ENCODE data around the gene SH3RF3. TPM values are rescaled to one million over a fixed set of nuclear protein-coding genes. Genes with fewer than 3 reads are reported as not detected.

The SH3RF3 gene
- total RNA-seq, 1 experiment from 2014 or later, result 1.0 TPM

GRCh38 chr2:109480486-109481195 is 351.6 kb downstream of the SH3RF3 start (continued):
- TF ChIP-seq SMAD3 (CRISPR knock-in tag; IDR thresholded peaks at IDR 0.05; ENCODE audit: borderline replicate concordance) (no peak), CREB1 (CRISPR knock-in tag; IDR thresholded peaks at IDR 0.05) (no peak), NR1H2 (CRISPR knock-in tag; IDR thresholded peaks at IDR 0.05) (no peak)
- TF ChIP-seq, protein P1, sequence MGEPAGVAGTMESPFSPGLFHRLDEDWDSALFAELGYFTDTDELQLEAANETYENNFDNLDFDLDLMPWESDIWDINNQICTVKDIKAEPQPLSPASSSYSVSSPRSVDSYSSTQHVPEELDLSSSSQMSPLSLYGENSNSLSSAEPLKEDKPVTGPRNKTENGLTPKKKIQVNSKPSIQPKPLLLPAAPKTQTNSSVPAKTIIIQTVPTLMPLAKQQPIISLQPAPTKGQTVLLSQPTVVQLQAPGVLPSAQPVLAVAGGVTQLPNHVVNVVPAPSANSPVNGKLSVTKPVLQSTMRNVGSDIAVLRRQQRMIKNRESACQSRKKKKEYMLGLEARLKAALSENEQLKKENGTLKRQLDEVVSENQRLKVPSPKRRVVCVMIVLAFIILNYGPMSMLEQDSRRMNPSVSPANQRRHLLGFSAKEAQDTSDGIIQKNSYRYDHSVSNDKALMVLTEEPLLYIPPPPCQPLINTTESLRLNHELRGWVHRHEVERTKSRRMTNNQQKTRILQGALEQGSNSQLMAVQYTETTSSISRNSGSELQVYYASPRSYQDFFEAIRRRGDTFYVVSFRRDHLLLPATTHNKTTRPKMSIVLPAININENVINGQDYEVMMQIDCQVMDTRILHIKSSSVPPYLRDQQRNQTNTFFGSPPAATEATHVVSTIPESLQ (CRISPR knock-in tag; IDR thresholded peaks at IDR 0.05), result no peak
- TF ChIP-seq, protein P2, sequence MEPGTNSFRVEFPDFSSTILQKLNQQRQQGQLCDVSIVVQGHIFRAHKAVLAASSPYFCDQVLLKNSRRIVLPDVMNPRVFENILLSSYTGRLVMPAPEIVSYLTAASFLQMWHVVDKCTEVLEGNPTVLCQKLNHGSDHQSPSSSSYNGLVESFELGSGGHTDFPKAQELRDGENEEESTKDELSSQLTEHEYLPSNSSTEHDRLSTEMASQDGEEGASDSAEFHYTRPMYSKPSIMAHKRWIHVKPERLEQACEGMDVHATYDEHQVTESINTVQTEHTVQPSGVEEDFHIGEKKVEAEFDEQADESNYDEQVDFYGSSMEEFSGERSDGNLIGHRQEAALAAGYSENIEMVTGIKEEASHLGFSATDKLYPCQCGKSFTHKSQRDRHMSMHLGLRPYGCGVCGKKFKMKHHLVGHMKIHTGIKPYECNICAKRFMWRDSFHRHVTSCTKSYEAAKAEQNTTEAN (CRISPR knock-in tag; IDR thresholded peaks at IDR 0.05), result no peak

DNA sequence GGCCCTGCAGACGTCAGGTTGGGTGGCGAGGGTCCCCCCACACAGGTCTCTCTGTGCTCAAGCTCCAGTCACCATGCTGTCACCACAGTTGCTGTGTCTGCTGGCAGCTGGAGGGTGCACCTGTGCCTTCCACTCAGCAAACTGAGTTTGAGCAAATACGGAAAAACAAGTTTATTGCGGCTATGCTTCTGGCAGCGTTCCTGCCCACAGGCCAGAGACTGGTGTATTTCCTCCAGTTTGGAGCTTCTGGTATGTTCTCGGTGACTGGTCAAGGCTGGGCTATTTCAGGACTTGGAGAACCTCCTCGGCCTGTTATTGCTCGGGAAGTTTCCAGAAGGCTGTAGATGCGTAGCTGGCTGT is 352.2 kb downstream of the SH3RF3 start:
- H3K9me3 Mint-ChIP-seq, result no peaks in the 10 kb centered on the region
- ChIA-PET POLR2A (no interaction called here), CTCF (interaction anchor here (1.2 kb wide), 1 partner anchor 29 kb away, joined by 4 read pairs; no protein-coding TSS in a partner anchor)
- DNase-seq (ENCODE audit: low spot score) (no peak), ATAC-seq (no peak)
- no peak overlapping the region for H3K4me3 Mint-ChIP-seq
- H3K27ac Mint-ChIP-seq, result no peak overlapping the region
- no peaks in the 10 kb centered on the region for H3K4me1 Mint-ChIP-seq
- H3K27me3 Mint-ChIP-seq (ENCODE audit: low read depth), result no peaks in the 10 kb centered on the region
- no peak for TF ChIP-seq ZNF232 (CRISPR knock-in tag; IDR thresholded peaks at IDR 0.05)
- TF ChIP-seq USF2 (CRISPR knock-in tag; IDR thresholded peaks at IDR 0.05), result no peak
- TF ChIP-seq, protein P3, sequence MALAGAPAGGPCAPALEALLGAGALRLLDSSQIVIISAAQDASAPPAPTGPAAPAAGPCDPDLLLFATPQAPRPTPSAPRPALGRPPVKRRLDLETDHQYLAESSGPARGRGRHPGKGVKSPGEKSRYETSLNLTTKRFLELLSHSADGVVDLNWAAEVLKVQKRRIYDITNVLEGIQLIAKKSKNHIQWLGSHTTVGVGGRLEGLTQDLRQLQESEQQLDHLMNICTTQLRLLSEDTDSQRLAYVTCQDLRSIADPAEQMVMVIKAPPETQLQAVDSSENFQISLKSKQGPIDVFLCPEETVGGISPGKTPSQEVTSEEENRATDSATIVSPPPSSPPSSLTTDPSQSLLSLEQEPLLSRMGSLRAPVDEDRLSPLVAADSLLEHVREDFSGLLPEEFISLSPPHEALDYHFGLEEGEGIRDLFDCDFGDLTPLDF (CRISPR knock-in tag; IDR thresholded peaks at IDR 0.05), result no peak
- no peak for TF ChIP-seq GRHL2 (CRISPR knock-in tag; IDR thresholded peaks at IDR 0.05; ENCODE audit: insufficient replicate concordance, severe bottlenecking)
- TF ChIP-seq KAT7 (CRISPR knock-in tag; IDR thresholded peaks at IDR 0.05; ENCODE audit: borderline replicate concordance), result no peak
- no peak for TF ChIP-seq PREB (CRISPR knock-in tag; IDR thresholded peaks at IDR 0.05; ENCODE audit: borderline replicate concordance)
- no peak for TF ChIP-seq ZNF512 (CRISPR knock-in tag; IDR thresholded peaks at IDR 0.05; ENCODE audit: borderline replicate concordance)
- TF ChIP-seq ZNF263 (CRISPR knock-in tag; IDR thresholded peaks at IDR 0.05; ENCODE audit: low read depth), result no peak
- no peaks in the 10 kb centered on the region for H3K36me3 Mint-ChIP-seq

GRCh38 chr2:109481599-109481998 is 352.6 kb downstream of the SH3RF3 start:
- DNase-seq (ENCODE audit: low spot score) (no peak), ATAC-seq (no peak)
- no peaks in the 10 kb centered on the region for H3K9me3 Mint-ChIP-seq
- H3K4me3 Mint-ChIP-seq, result no peak overlapping the region
- H3K27me3 Mint-ChIP-seq (ENCODE audit: low read depth), result no peaks in the 10 kb centered on the region
- H3K27ac Mint-ChIP-seq, result no peak overlapping the region
- H3K36me3 Mint-ChIP-seq, result no peaks in the 10 kb centered on the region
- no peaks in the 10 kb centered on the region for H3K4me1 Mint-ChIP-seq
- ChIA-PET POLR2A (no interaction called here), CTCF (interaction anchor here (1.2 kb wide), 1 partner anchor 29 kb away, joined by 4 read pairs; no protein-coding TSS in a partner anchor)
- TF ChIP-seq NFE2L1 (CRISPR knock-in tag; IDR thresholded peaks at IDR 0.05), result no peak
- no peak for TF ChIP-seq GTF2I (CRISPR knock-in tag; conservative IDR thresholded peaks at IDR 0.05)
- no peak for TF ChIP-seq ZNF512 (CRISPR knock-in tag; IDR thresholded peaks at IDR 0.05; ENCODE audit: borderline replicate concordance)
- TF ChIP-seq ZNF121 (CRISPR knock-in tag; IDR thresholded peaks at IDR 0.05), result no peak
- TF ChIP-seq ZNF232 (CRISPR knock-in tag; IDR thresholded peaks at IDR 0.05), result no peak
- TF ChIP-seq OVOL2 (CRISPR knock-in tag; IDR thresholded peaks at IDR 0.05; ENCODE audit: borderline replicate concordance), result no peak
- TF ChIP-seq TP53 (CRISPR knock-in tag; IDR thresholded peaks at IDR 0.05), result no peak
- no peak for TF ChIP-seq SMAD3 (CRISPR knock-in tag; IDR thresholded peaks at IDR 0.05; ENCODE audit: borderline replicate concordance)
- no peak for TF ChIP-seq TEAD1 (CRISPR knock-in tag; IDR thresholded peaks at IDR 0.05)
- no peak for TF ChIP-seq ESRRA (CRISPR knock-in tag; IDR thresholded peaks at IDR 0.05; ENCODE audit: borderline replicate concordance)

Data from WTC11 (cell line).